GM19193 (cell line): ENCODE data around the gene SLC2A4RG.

Experiments used
- POLR2A ChIP-seq: IDR thresholded peaks from 4 replicates; pipeline ENCODE4 v1.6.1; 2011; ENCODE audit not compliant: insufficient read depth, insufficient read length; ENCODE audit errors: extremely low read depth

Gene SLC2A4RG

GRCh38 chr20:63767456-63767855 is 27.9 kb downstream of the SLC2A4RG start:
- TF ChIP-seq POLR2A, result no peak

- TF ChIP-seq POLR2A, result no peak
Measured at GRCh38 chr20:63767886-63768285, 28.3 kb downstream of the SLC2A4RG start.

GRCh38 chr20:63768591-63769515 is 29.3 kb downstream of the SLC2A4RG start:
- no peak for TF ChIP-seq POLR2A

- TF ChIP-seq POLR2A, result no peak
Measured at GRCh38 chr20:63769891-63770474, 30.4 kb downstream of the SLC2A4RG start.

- no peak for TF ChIP-seq POLR2A
Measured at GRCh38 chr20:63771046-63771707, 31.6 kb downstream of the SLC2A4RG start.

- no peak for TF ChIP-seq POLR2A
Measured at GRCh38 chr20:63772781-63773518, 33.4 kb downstream of the SLC2A4RG start.

GRCh38 chr20:63773571-63774241 is 34.1 kb downstream of the SLC2A4RG start:
- TF ChIP-seq POLR2A, result no peak

- TF ChIP-seq POLR2A, result no peak
Measured at GRCh38 chr20:63774306-63774705, 34.7 kb downstream of the SLC2A4RG start.

- TF ChIP-seq POLR2A, result no peak
Measured at GRCh38 chr20:63775096-63775978, 35.8 kb downstream of the SLC2A4RG start.

GRCh38 chr20:63777614-63778013 is 38.0 kb downstream of the SLC2A4RG start:
- TF ChIP-seq POLR2A, result no peak

- TF ChIP-seq POLR2A, result no peak
Measured at GRCh38 chr20:63778034-63778752, 38.6 kb downstream of the SLC2A4RG start.

- no peak for TF ChIP-seq POLR2A
Measured at GRCh38 chr20:63778857-63779256, 39.3 kb downstream of the SLC2A4RG start.

GRCh38 chr20:63781181-63781580 is 41.6 kb downstream of the SLC2A4RG start:
- no peak for TF ChIP-seq POLR2A
